HepG2 (cell line): Measurements from ENCODE around the gene ADAM8. TPM values are rescaled to one million over a fixed set of nuclear protein-coding genes. Genes with fewer than 3 reads are reported as not detected.

Source experiments
- ATAC-seq: fragments of 200-7000 bp; cut with Tn5 transposase; 3 replicates; pipeline ENCODE4 v1.9.1; 2020; ENCODE audit warnings: mild to moderate bottlenecking, moderate library complexity
- BruUV-seq: library from RNA; stranded (reverse); fragments of 400-500 nt; replicated peaks from 2 replicates; lab custom pipeline; 2021; lab: Mats Ljungman, UMichigan
- CTCF ChIA-PET: fragments of 300-600 bp; formaldehyde crosslinking; extraction: SDS; loops from one replicate; lab custom pipeline; 2021; ENCODE audit warnings: low total read pairs, inconsistent platforms, low intra/inter-chr PET ratio; lab: Yijun Ruan, JAX
- POLR2A ChIA-PET: fragments of 350-600 bp; sonication (Branson Sonifier 250); formaldehyde crosslinking; loops from one replicate; lab custom pipeline; 2020; ENCODE audit warnings: antibody characterized with exemption, inconsistent platforms; lab: Yijun Ruan, JAX
- DNase-seq: peaks from one replicate; pipeline ENCODE4 v3.0.0-alpha.2; 2015; ENCODE audit warnings: low spot score
- FAIRE-seq: peaks from 3 replicates; lab custom pipeline; 2011; peaks lifted over from hg19 to GRCh38; lab: Jason Lieb, UNC
- H2AFZ ChIP-seq: one replicate; pipeline ENCODE4 v1.6.1; 2011; ENCODE audit warnings: low read length, inconsistent platforms
- H3K27ac ChIP-seq: fragments of 300-600 bp; 3 replicates; pipeline ENCODE4 v1.8.0; 2011; ENCODE audit warnings: mixed run types, mild to moderate bottlenecking, mixed read lengths, low read length, inconsistent platforms; ENCODE audit not compliant: insufficient read depth; ENCODE audit errors: extremely low read length
- H3K27me3 ChIP-seq, 2 experiments: fragments of 200-600 bp in 1 of 2; 2 replicates in 1 of 2; 3 replicates in 1 of 2; pipeline versions ENCODE4 v1.6.0 to v1.8.0; 2011; ENCODE audit warnings: low read length in 2 of 2, mild to moderate bottlenecking in 2 of 2, moderate library complexity in 2 of 2, inconsistent platforms in 1 of 2; ENCODE audit not compliant: insufficient read depth in 2 of 2, control insufficient read depth in 1 of 2
- H3K36me3 ChIP-seq, 2 experiments: fragments of 200-600 bp in 1 of 2; replicated peaks in 1 of 2; 2 replicates in 1 of 2; 3 replicates in 1 of 2; pipeline versions ENCODE4 v1.5.1 to v1.8.0; 2011; ENCODE audit warnings: low read length in 2 of 2, inconsistent platforms in 1 of 2; ENCODE audit not compliant: insufficient read depth in 2 of 2, control insufficient read depth in 1 of 2
- H3K4me1 ChIP-seq: 2 replicates; pipeline ENCODE4 v1.5.1; 2012; ENCODE audit warnings: low read length, inconsistent platforms; ENCODE audit not compliant: insufficient read depth
- H3K4me2 ChIP-seq: 2 replicates; pipeline ENCODE4 v1.6.0; 2011; ENCODE audit warnings: low read depth, low read length, inconsistent platforms
- H3K4me3 ChIP-seq, 3 experiments: fragments of 200-600 bp in 1 of 3; sonication (generic), shearing (Covaris generic) in 1 of 3; replicated peaks in 1 of 3; 2 replicates each; pipeline ENCODE4 v1.5.1; 2011 to 2016; ENCODE audit warnings: low read length in 3 of 3, inconsistent platforms in 2 of 3, low read depth in 2 of 3, mild to moderate bottlenecking in 2 of 3, control low read depth in 1 of 3, mixed read lengths in 1 of 3; ENCODE audit not compliant: insufficient read depth in 1 of 3
- H3K79me2 ChIP-seq: one replicate; pipeline ENCODE4 v1.6.1; 2011; ENCODE audit warnings: low read length, inconsistent platforms; ENCODE audit not compliant: insufficient read depth
- H3K9ac ChIP-seq: 2 replicates; pipeline ENCODE4 v1.6.0; 2011; ENCODE audit warnings: mild to moderate bottlenecking, low read depth, low read length, inconsistent platforms; ENCODE audit not compliant: insufficient read depth
- H3K9me3 ChIP-seq: 2 replicates; pipeline ENCODE4 v1.5.1; 2012; ENCODE audit warnings: mild to moderate bottlenecking, low read length
- H4K20me1 ChIP-seq: 2 replicates; pipeline ENCODE4 v1.6.0; 2011; ENCODE audit warnings: inconsistent platforms, mild to moderate bottlenecking, low read length, moderate library complexity; ENCODE audit not compliant: insufficient read depth
- AKAP8 ChIP-seq: sonication (generic); formaldehyde crosslinking; IDR thresholded peaks from 2 replicates; pipeline ENCODE4 v1.5.1; 2020; ENCODE audit warnings: mild to moderate bottlenecking, missing genetic modification reagents
- ATF5 ChIP-seq: sonication (generic); formaldehyde crosslinking; IDR thresholded peaks from 2 replicates; pipeline ENCODE4 v1.4.0; 2020; ENCODE audit warnings: mild to moderate bottlenecking, low read depth, missing genetic modification reagents
- CBX5 ChIP-seq: sonication (generic); formaldehyde crosslinking; IDR thresholded peaks from 2 replicates; pipeline ENCODE4 v1.4.0; 2020; ENCODE audit warnings: missing genetic modification reagents, borderline replicate concordance
- GTF3A ChIP-seq: sonication (generic); formaldehyde crosslinking; conservative IDR thresholded peaks from 2 replicates; pipeline ENCODE4 v1.4.0; 2020; ENCODE audit warnings: mild to moderate bottlenecking, missing genetic modification reagents
- HMG20A ChIP-seq: IDR thresholded peaks from 2 replicates; pipeline ENCODE4 v1.6.1; 2016; ENCODE audit warnings: borderline replicate concordance
- PAWR ChIP-seq: sonication (generic); formaldehyde crosslinking; IDR thresholded peaks from 2 replicates; pipeline ENCODE4 v1.4.0; 2020; ENCODE audit warnings: missing genetic modification reagents, mild to moderate bottlenecking, borderline replicate concordance
- RERE ChIP-seq: IDR thresholded peaks from 2 replicates; pipeline ENCODE4 v1.6.1; 2016; ENCODE audit warnings: low read depth, missing genetic modification reagents, missing compliant biosample characterization
- TCF12 ChIP-seq, 2 experiments: fragments of 450-650 bp in 1 of 2; sonication (generic) in 1 of 2; formaldehyde crosslinking in 1 of 2; IDR thresholded peaks; 2 replicates each; pipeline versions ENCODE4 v1.6.1 to v1.8.0; 2017 to 2022; ENCODE audit warnings: antibody characterized with exemption in 1 of 2, mild to moderate bottlenecking in 1 of 2, missing genetic modification reagents in 1 of 2, moderate library complexity in 1 of 2
- TOPORS ChIP-seq: sonication (generic); formaldehyde crosslinking; IDR thresholded peaks from 2 replicates; pipeline ENCODE4 v1.8.0; 2023; ENCODE audit warnings: mild to moderate bottlenecking, missing genetic modification reagents
- ZNF549 ChIP-seq: sonication (generic); formaldehyde crosslinking; IDR thresholded peaks from 2 replicates; pipeline ENCODE4 v1.5.0; 2020; ENCODE audit warnings: missing genetic modification reagents
- ZNF646 ChIP-seq: sonication (generic); formaldehyde crosslinking; IDR thresholded peaks from 2 replicates; pipeline ENCODE4 v1.9.0; 2021; ENCODE audit warnings: mild to moderate bottlenecking, missing genetic modification reagents
- WGBS: methylation state at CpG from one replicate; pipeline ENCODE4 v1.1.6; 2017; ENCODE audit warnings: low lambda C conversion rate; 5-methylcytosine and 5-hydroxymethylcytosine counted together
- in situ Hi-C: cut with HindIII; loops from 2 replicates; pipeline ENCODE4 v1.10.0; 2017; ENCODE audit warnings: low pct_unique_long_range_greater_than_20kb; ENCODE audit not compliant: extremely low pct_ligation_motif_present
- intact Hi-C: fragments of 100-400 bp; cut with micrococcal nuclease; formaldehyde crosslinking; loops from one replicate; pipeline ENCODE4 v1.10.0; 2022; ENCODE audit not compliant: unreplicated experiment
- polyA plus RNA-seq, 8 experiments: library from polyadenylated mRNA; depleted of rRNA in 3 of 8; stranded (reverse) in 7 of 8; unstranded in 1 of 8; fragments of >200 nt; fragmentation: Illumina TruSeq in 4 of 8; extraction: Trizol in 4 of 8; gene quantifications; 2 replicates each; pipeline versions ENCODE4 v1.2.1 to v1.2.3, GENCODE V29; 2011 to 2016; ENCODE audit warnings: low read depth in 4 of 8, missing spikeins in 1 of 8, mixed read lengths in 1 of 8; ENCODE audit not compliant: insufficient read depth in 1 of 8
- total RNA-seq, 5 experiments: library from RNA; depleted of rRNA; stranded (reverse); fragments of >200 nt; fragmentation: Illumina TruSeq; extraction: Trizol; gene quantifications; 2 replicates each; pipeline ENCODE4 v1.2.3, GENCODE V29; 2016; ENCODE audit warnings: low read depth in 1 of 5

ADAM8 gene
- total and polyA plus RNA-seq, 2 of the 13 experiments (the other 11 are each of a cell fraction or from before 2014, with no cell fraction given): 0.24 to 0.93 TPM

GRCh38 chr10:133266056-133266795 lies 10.4 kb downstream of the ADAM8 start:
- H3K9me3 ChIP-seq: no peaks in the 10 kb centered on the region
- 56% methylated on average over 13 of the region's 21 CpGs for WGBS
- BruUV-seq: no TSS peak
- TF ChIP-seq TCF12 (IDR thresholded peaks at IDR 0.05) (no peak), TCF12 (CRISPR knock-in tag; IDR thresholded peaks at IDR 0.05) (no peak), RERE (no peak), ZNF549 (CRISPR knock-in tag) (no peak), GTF3A (CRISPR knock-in tag) (no peak), CBX5 (CRISPR knock-in tag) (no peak), HMG20A (CRISPR knock-in tag) (no peak), AKAP8 (CRISPR knock-in tag) (no peak), ZNF646 (CRISPR knock-in tag) (no peak), ATF5 (CRISPR knock-in tag) (no peak), TOPORS (no peak), PAWR (CRISPR knock-in tag) (no peak)

More at GRCh38 chr10:133266056-133266795, 10.4 kb downstream of the ADAM8 start:
- H2AFZ ChIP-seq: no peak overlapping the region
- ATAC-seq (no peak), FAIRE-seq (no peak), DNase-seq (no peak)
- H3K4me1 ChIP-seq: 0 out of 2 replicates have a peak, but pooled peaks cover under 1% of the 10 kb centered on the region
- intact Hi-C loops: no loop called here
- no peak overlapping the region for H3K4me2 ChIP-seq
- peaks cover 3 to 20% of the 10 kb centered on the region in 2 experiments; a peak in 4 of 5 replicates for H3K27me3 ChIP-seq
- H3K27ac ChIP-seq: no peak overlapping the region
- ChIA-PET CTCF (no interaction called here), POLR2A (no interaction called here)
- in situ Hi-C loops: no loop called here
- no peaks in the 10 kb centered on the region for H3K36me3 ChIP-seq
- H3K79me2 ChIP-seq: no peaks in the 10 kb centered on the region
- H4K20me1 ChIP-seq: no peaks in the 10 kb centered on the region
- H3K4me3 ChIP-seq: no peak overlapping the region
- H3K9ac ChIP-seq: no peak overlapping the region
